Small intestine (tissue), 16 donors: Measurements from ENCODE around the gene FNDC3A. TPM values are rescaled to one million over a fixed set of nuclear protein-coding genes. Genes with fewer than 3 reads are reported as not detected.

Experiments used
- DNase-seq, 2 donors: peaks; one replicate each; pipeline versions ENCODE4 v3.0.0 to v3.0.0-alpha.2; 2013
- FAIRE-seq: peaks from 2 replicates; lab custom pipeline; 2012; peaks lifted over from hg19 to GRCh38; lab: Jason Lieb, UNC
- H3K27ac ChIP-seq, 3 donors: one replicate each; pipeline ENCODE4 v1.5.1; 2013; ENCODE audit warnings: low read length in 2 of 3, mild to moderate bottlenecking in 2 of 3, control low read depth in 1 of 3, inconsistent platforms in 1 of 3, low read depth in 1 of 3, moderate library complexity in 1 of 3
- H3K27me3 ChIP-seq, 3 donors: one replicate each; pipeline ENCODE4 v1.6.1; 2013; ENCODE audit warnings: low read length in 3 of 3, inconsistent platforms in 1 of 3; ENCODE audit not compliant: control insufficient read depth in 3 of 3, insufficient read depth in 3 of 3
- H3K36me3 ChIP-seq, 3 donors: one replicate each; pipeline ENCODE4 v1.6.1; 2013; ENCODE audit warnings: low read length in 3 of 3, inconsistent platforms in 1 of 3, low read depth in 1 of 3, mild to moderate bottlenecking in 1 of 3, moderate library complexity in 1 of 3; ENCODE audit not compliant: control insufficient read depth in 3 of 3, insufficient read depth in 2 of 3
- H3K4me1 ChIP-seq, 3 donors: one replicate each; pipeline ENCODE4 v1.6.1; 2013; ENCODE audit warnings: low read length in 2 of 3, inconsistent platforms in 1 of 3, low read depth in 1 of 3, mild to moderate bottlenecking in 1 of 3, moderate library complexity in 1 of 3; ENCODE audit not compliant: control insufficient read depth in 3 of 3, insufficient read depth in 2 of 3
- H3K4me3 ChIP-seq, 3 donors: one replicate each; pipeline ENCODE4 v1.5.1; 2013; ENCODE audit warnings: low read length in 3 of 3, control low read depth in 1 of 3, inconsistent platforms in 1 of 3, low read depth in 1 of 3, mild to moderate bottlenecking in 1 of 3, moderate library complexity in 1 of 3
- H3K9me3 ChIP-seq, 2 donors: one replicate each; pipeline ENCODE4 v1.6.1; 2013; ENCODE audit warnings: low read depth in 1 of 2, low read length in 1 of 2; ENCODE audit not compliant: control insufficient read depth in 2 of 2, insufficient read depth in 1 of 2
- WGBS, 3 donors: extraction: QIAGEN DNeasy Blood & Tissue Kit; methylation state at CpG; one replicate each; pipeline ENCODE4 v1.1.7; 2013; 5-methylcytosine and 5-hydroxymethylcytosine counted together
- long read RNA-seq, 10 donors: transcript quantifications; one replicate each; lab custom pipeline, GENCODE V29; 2026
- polyA plus RNA-seq, 4 donors: library from polyadenylated mRNA; stranded (reverse) in 3 of 4; unstranded in 1 of 4; fragments of 200-250 nt in 3 of 4; fragments of 120-200 nt in 1 of 4; gene quantifications; one replicate each; pipeline versions ENCODE4 v1.2.1 to v1.2.3, GENCODE V29; 2013
- donor health status: healthy with polysubstance abuse.
- donor health status: control.
- donor health status: control.
- donor health status: Bipolar disorder and iron deficiency.
- donor health status: healthy.

Gene FNDC3A
- polyA plus RNA-seq: 10 to 100 TPM; 18.4 to 60.1 (median 24.7) TPM
- long read RNA-seq, donor 1: 0 reads
- long read RNA-seq, donor 2, full-length matches to known transcripts: 3 of 3 reads
- long read RNA-seq, donor 2, partial matches to known transcripts: 0 of 3 reads
- long read RNA-seq, donor 2, other reads (novel, unspliced or antisense): 0 of 3 reads
- long read RNA-seq, donor 3: 0 reads
- long read RNA-seq, donor 4, full-length matches to known transcripts: 1 of 1 reads
- long read RNA-seq, donor 4, partial matches to known transcripts: 0 of 1 reads
- long read RNA-seq, donor 4, other reads (novel, unspliced or antisense): 0 of 1 reads
- long read RNA-seq, donor 5: 0 reads
- long read RNA-seq, donor 6, full-length matches to known transcripts: 3 of 9 reads
- long read RNA-seq, donor 6, partial matches to known transcripts: 6 of 9 reads
- long read RNA-seq, donor 6, other reads (novel, unspliced or antisense): 0 of 9 reads
- long read RNA-seq, donor 7: 0 reads
- long read RNA-seq, donor 8: 0 reads
- long read RNA-seq, donor 9: 0 reads
- long read RNA-seq, donor 10, full-length matches to known transcripts: 6 of 36 reads
- long read RNA-seq, donor 10, partial matches to known transcripts: 30 of 36 reads
- long read RNA-seq, donor 10, other reads (novel, unspliced or antisense): 0 of 36 reads

GRCh38 chr13:48975856-48976575 lies at the start of gene FNDC3A:
Gene FNDC3A, plus strand, starts transcription at chr13:48975912. Its CDS starts 30,279 bp downstream, at chr13:49006191.
- Histone ChIP-seq H3K36me3 (no peaks in the 10 kb centered on the region), H3K4me1 (peaks cover 0 to 11% (median 10%) of the 10 kb centered on the region in 3 donors), H3K4me3 (peak within 1 kb of the TSS; percentile 73 to 97 (median 88)), H3K27ac (peak within 1 kb of the TSS; percentile 97 to 100 (median 100)), H3K9me3 (peaks cover 0 to 17% of the 10 kb centered on the region in 2 donors), H3K27me3 (no peaks in the 10 kb centered on the region)
- FAIRE-seq: no peak
- WGBS, 3 donors: 0 to 1% (median 1%) methylated on average over 57 to 86 of the region's 86 CpGs
- DNase-seq: peak; percentile 78 to 94

- DNase-seq (no peak), FAIRE-seq (no peak)
- H3K36me3 ChIP-seq: no peaks in the 10 kb centered on the region
- 39 to 68% (median 47%) methylated on average over 5 of the region's 5 CpGs for WGBS, 3 donors
- no peak overlapping the region for H3K4me3 ChIP-seq
- H3K27me3 ChIP-seq: no peaks in the 10 kb centered on the region
- H3K4me1 ChIP-seq: no peaks in the 10 kb centered on the region
- H3K27ac ChIP-seq: no peak overlapping the region
- no peaks in the 10 kb centered on the region for H3K9me3 ChIP-seq
These were observed 46.8 kb upstream of the FNDC3A start for GRCh38 chr13:48928757-48929430.

- FAIRE-seq (no peak), DNase-seq (no peak)
- WGBS, 3 donors: 50 to 84% (median 52%) methylated on average over 1 of the region's 1 CpG
- H3K27ac ChIP-seq: no peak overlapping the region
- no peaks in the 10 kb centered on the region for H3K9me3 ChIP-seq
- H3K36me3 ChIP-seq: no peaks in the 10 kb centered on the region
- no peaks in the 10 kb centered on the region for H3K4me1 ChIP-seq
- no peak overlapping the region for H3K4me3 ChIP-seq
- no peaks in the 10 kb centered on the region for H3K27me3 ChIP-seq
These were observed 44.8 kb upstream of the FNDC3A start for GRCh38 chr13:48930918-48931317.

- no peaks in the 10 kb centered on the region for H3K36me3 ChIP-seq
- no peak overlapping the region for H3K4me3 ChIP-seq
- H3K9me3 ChIP-seq: no peaks in the 10 kb centered on the region
- DNase-seq (peak; percentile 40 to 87), FAIRE-seq (peak; percentile 15)
- peak overlapping the region in 1 of 3 donors; percentile 63 for H3K27ac ChIP-seq
- H3K27me3 ChIP-seq: no peaks in the 10 kb centered on the region
- peaks cover 0 to 10% (median 4%) of the 10 kb centered on the region in 3 donors for H3K4me1 ChIP-seq
These were observed 37.3 kb upstream of the FNDC3A start for GRCh38 chr13:48938308-48938943.

- H3K27me3 ChIP-seq: no peaks in the 10 kb centered on the region
- FAIRE-seq (no peak), DNase-seq (no peak)
- H3K27ac ChIP-seq: no peak overlapping the region
- H3K9me3 ChIP-seq: no peaks in the 10 kb centered on the region
- 73 to 93% (median 88%) methylated on average over 2 of the region's 2 CpGs for WGBS, 3 donors
- H3K36me3 ChIP-seq: no peaks in the 10 kb centered on the region
- H3K4me1 ChIP-seq: peaks cover 0 to 10% (median 4%) of the 10 kb centered on the region in 3 donors
- no peak overlapping the region for H3K4me3 ChIP-seq
These were observed 36.0 kb upstream of the FNDC3A start for GRCh38 chr13:48939728-48940127.

- no peaks in the 10 kb centered on the region for H3K36me3 ChIP-seq
- WGBS, 3 donors: 33 to 53% (median 42%) methylated on average over 2 of the region's 2 CpGs
- DNase-seq (no peak), FAIRE-seq (no peak)
- H3K27ac ChIP-seq: no peak overlapping the region
- no peaks in the 10 kb centered on the region for H3K27me3 ChIP-seq
- H3K4me1 ChIP-seq: peaks cover 0 to 17% (median 4%) of the 10 kb centered on the region in 3 donors
- H3K9me3 ChIP-seq: no peaks in the 10 kb centered on the region
- H3K4me3 ChIP-seq: no peak overlapping the region
These were observed 33.6 kb upstream of the FNDC3A start for GRCh38 chr13:48942131-48942530.

- FAIRE-seq: no peak
- Histone ChIP-seq H3K9me3 (no peaks in the 10 kb centered on the region), H3K4me1 (peaks cover 0 to 13% (median 0%) of the 10 kb centered on the region in 3 donors), H3K4me3 (no peak overlapping the region), H3K27me3 (no peaks in the 10 kb centered on the region), H3K36me3 (no peaks in the 10 kb centered on the region), H3K27ac (no peak overlapping the region)
- DNase-seq: no peak
- WGBS, 3 donors: 84 to 91% (median 84%) methylated on average over 3 of the region's 3 CpGs
These were observed 31.5 kb upstream of the FNDC3A start for GRCh38 chr13:48944221-48944620.
